Measurements from ENCODE around the gene PRDM16. TPM values are rescaled to one million over a fixed set of nuclear protein-coding genes. Genes with fewer than 3 reads are reported as not detected.

Gene PRDM16
- total RNA-seq, 1 experiment from 2014 or later, result 1.6 TPM

GRCh38 chr1:3135744-3136455 is 66.9 kb downstream of the PRDM16 start:
- CTCF ChIA-PET, result interaction anchor here (1.0 kb wide), 2 partner anchors 289 to 589 kb away, joined by 3 to 7 read pairs; no protein-coding TSS in a partner anchor
- no peaks in the 10 kb centered on the region for H3K4me1 Mint-ChIP-seq

GRCh38 chr1:3136532-3136931 is 67.5 kb downstream of the PRDM16 start:
- H3K27me3 Mint-ChIP-seq (ENCODE audit: low read depth), result no peaks in the 10 kb centered on the region
- no peaks in the 10 kb centered on the region for H3K36me3 Mint-ChIP-seq
- no peaks in the 10 kb centered on the region for H3K4me1 Mint-ChIP-seq
- no peaks in the 10 kb centered on the region for H3K9me3 Mint-ChIP-seq
- no peak overlapping the region for H3K27ac Mint-ChIP-seq
- TF ChIP-seq ZNF671 (CRISPR knock-in tag; IDR thresholded peaks at IDR 0.05) (no peak), NR3C1 (CRISPR knock-in tag; conservative IDR thresholded peaks at IDR 0.05; ENCODE audit: low read depth) (no peak), SMAD4 (CRISPR knock-in tag; IDR thresholded peaks at IDR 0.05) (no peak), MAX (CRISPR knock-in tag; IDR thresholded peaks at IDR 0.05) (no peak)
- CTCF ChIA-PET, result interaction anchor here (0.9 to 1.0 kb wide), 2 partner anchors 147 to 588 kb away, joined by 3 read pairs; no protein-coding TSS in a partner anchor
- DNase-seq (ENCODE audit: low spot score) (no peak), ATAC-seq (no peak)
- POLR2A ChIA-PET, result no interaction called here
- H3K4me3 Mint-ChIP-seq, result no peak overlapping the region

More at GRCh38 chr1:3135744-3136455, 66.9 kb downstream of the PRDM16 start:
- no peaks in the 10 kb centered on the region for H3K27me3 Mint-ChIP-seq (ENCODE audit: low read depth)
- no peaks in the 10 kb centered on the region for H3K9me3 Mint-ChIP-seq
- no peak overlapping the region for H3K4me3 Mint-ChIP-seq
- H3K36me3 Mint-ChIP-seq, result no peaks in the 10 kb centered on the region
- DNase-seq (ENCODE audit: low spot score) (no peak), ATAC-seq (no peak)
- no peak overlapping the region for H3K27ac Mint-ChIP-seq
- no peak for TF ChIP-seq ARID4B (CRISPR knock-in tag; IDR thresholded peaks at IDR 0.05; ENCODE audit: borderline replicate concordance)
- no peak for TF ChIP-seq GTF2I (CRISPR knock-in tag; conservative IDR thresholded peaks at IDR 0.05)
- TF ChIP-seq SMAD3 (CRISPR knock-in tag; IDR thresholded peaks at IDR 0.05; ENCODE audit: borderline replicate concordance), result no peak
- no peak for TF ChIP-seq ZNF512 (CRISPR knock-in tag; IDR thresholded peaks at IDR 0.05; ENCODE audit: borderline replicate concordance)
- TF ChIP-seq RELA (CRISPR knock-in tag; IDR thresholded peaks at IDR 0.05; ENCODE audit: borderline replicate concordance), result no peak
- TF ChIP-seq ZNF317 (CRISPR knock-in tag; IDR thresholded peaks at IDR 0.05; ENCODE audit: borderline replicate concordance, low read depth), result no peak
- TF ChIP-seq USF1 (CRISPR knock-in tag; IDR thresholded peaks at IDR 0.05), result no peak
- POLR2A ChIA-PET, result no interaction called here

- H3K4me1 Mint-ChIP-seq, result no peaks in the 10 kb centered on the region
- H3K4me3 Mint-ChIP-seq, result no peak overlapping the region
- H3K36me3 Mint-ChIP-seq, result no peaks in the 10 kb centered on the region
- DNase-seq (ENCODE audit: low spot score) (no peak), ATAC-seq (no peak)
- H3K27ac Mint-ChIP-seq, result no peak overlapping the region; the same call in 1 of the 2 replicates
- ChIA-PET CTCF (interaction anchor here (0.9 to 1.0 kb wide), 2 partner anchors 146 to 587 kb away, joined by 3 read pairs; no protein-coding TSS in a partner anchor), POLR2A (interaction anchor here (0.6 kb wide), 1 partner anchor 283 kb away, joined by 12 read pairs; no protein-coding TSS in a partner anchor)
- H3K27me3 Mint-ChIP-seq (ENCODE audit: low read depth), result no peaks in the 10 kb centered on the region
- H3K9me3 Mint-ChIP-seq, result no peaks in the 10 kb centered on the region
- TF ChIP-seq AFF4 (CRISPR knock-in tag; IDR thresholded peaks at IDR 0.05; ENCODE audit: borderline replicate concordance), result no peak
- TF ChIP-seq ZSCAN18 (CRISPR knock-in tag; IDR thresholded peaks at IDR 0.05), result no peak
- TF ChIP-seq CREM (CRISPR knock-in tag; IDR thresholded peaks at IDR 0.05), result no peak
These were observed 68.4 kb downstream of the PRDM16 start for GRCh38 chr1:3137111-3138100.
